GM23248 (cell line): ENCODE measurements around the gene ISM1.

Experiments used
- EZH2 ChIP-seq: fragments of 200-600 bp; sonication (generic); IDR thresholded peaks from 2 replicates; pipeline ENCODE4 v1.6.1; 2018; ENCODE audit warnings: antibody characterized with exemption, mild to moderate bottlenecking; ENCODE audit not compliant: insufficient read depth, poor library complexity, severe bottlenecking
- EZH2phosphoT487 ChIP-seq: fragments of 200-600 bp; sonication (generic); IDR thresholded peaks from 2 replicates; pipeline ENCODE4 v1.6.1; 2018; ENCODE audit warnings: antibody characterized with exemption, moderate library complexity, mild to moderate bottlenecking, low read depth; ENCODE audit not compliant: insufficient read depth

DNA sequence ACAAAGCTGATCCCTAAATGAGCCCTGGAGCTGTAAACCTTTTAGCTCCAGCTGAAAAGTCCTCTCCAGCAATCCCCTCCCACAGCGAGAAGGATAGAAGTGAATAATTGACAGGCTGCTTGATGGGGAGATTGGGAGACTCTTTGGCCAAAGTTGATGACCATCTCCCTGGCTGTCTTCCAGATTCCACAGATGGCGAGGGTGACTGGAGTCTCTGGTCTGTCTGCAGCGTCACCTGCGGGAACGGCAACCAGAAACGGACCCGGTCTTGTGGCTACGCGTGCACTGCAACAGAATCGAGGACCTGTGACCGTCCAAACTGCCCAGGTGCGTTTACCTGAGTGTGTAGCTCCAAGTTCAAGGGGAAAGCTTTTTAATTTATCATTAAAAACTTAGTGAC lies 67.3 kb downstream of the ISM1 start:
- no peak for TF ChIP-seq EZH2phosphoT487
- TF ChIP-seq EZH2, result no peak
